ENCODE measurements around the gene BCAS4. TPM values are rescaled to one million over a fixed set of nuclear protein-coding genes. Genes with fewer than 3 reads are reported as not detected.
A peak's percentile ranks its signal among the peaks of the same experiment; 100 is the strongest.

Gene BCAS4
- total RNA-seq, 1 donor = 2.7 TPM

- no peak for TF ChIP-seq CTCF (IDR thresholded peaks at IDR 0.05; ENCODE audit: insufficient read depth, low read length)
Observed at GRCh38 chr20:50826121-50826520, 31.3 kb downstream of the BCAS4 start.

GRCh38 chr20:50828363-50829136, 33.7 kb downstream of the BCAS4 start:
- no peak overlapping the region for H3K4me3 ChIP-seq (ENCODE audit: low read depth, low read length)
- no peak for DNase-seq (ENCODE audit: low read depth)
- TF ChIP-seq CTCF (IDR thresholded peaks at IDR 0.05; ENCODE audit: insufficient read depth, low read length) = no peak

More at GRCh38 chr20:50826121-50826520, 31.3 kb downstream of the BCAS4 start:
- DNase-seq (ENCODE audit: low read depth) = peak; percentile 44
- H3K4me3 ChIP-seq (ENCODE audit: low read depth, low read length) = no peak overlapping the region

- H3K4me3 ChIP-seq (ENCODE audit: low read depth, low read length) = no peak overlapping the region
- no peak for TF ChIP-seq CTCF (IDR thresholded peaks at IDR 0.05; ENCODE audit: insufficient read depth, low read length)
- DNase-seq (ENCODE audit: low read depth) = no peak
Observed at GRCh38 chr20:50831622-50832021, 36.8 kb downstream of the BCAS4 start.

- DNase-seq (ENCODE audit: low read depth) = peak; percentile 61
Observed at GRCh38 chr20:50834599-50835005, 39.7 kb downstream of the BCAS4 start.

GRCh38 chr20:50837532-50838321, 42.9 kb downstream of the BCAS4 start:
- DNase-seq (ENCODE audit: low read depth) = peak; percentile 95
- H3K4me3 ChIP-seq (ENCODE audit: low read depth, low read length) = no peak overlapping the region
- no peak for TF ChIP-seq CTCF (IDR thresholded peaks at IDR 0.05; ENCODE audit: insufficient read depth, low read length)

More at GRCh38 chr20:50834599-50835005, 39.7 kb downstream of the BCAS4 start:
- H3K4me3 ChIP-seq (ENCODE audit: low read depth, low read length) = no peak overlapping the region
- no peak for TF ChIP-seq CTCF (IDR thresholded peaks at IDR 0.05; ENCODE audit: insufficient read depth, low read length)

GRCh38 chr20:50838322-50838625, 43.4 kb downstream of the BCAS4 start:
- no peak overlapping the region for H3K4me3 ChIP-seq (ENCODE audit: low read depth, low read length)
- DNase-seq (ENCODE audit: low read depth) = no peak
- no peak for TF ChIP-seq CTCF (IDR thresholded peaks at IDR 0.05; ENCODE audit: insufficient read depth, low read length)

Data from fibroblast of the aortic adventitia (primary cell).